HG03159 (cell line): Measurements from ENCODE around the gene LMNTD1.
"Not testable (repeated sequence)": the region's sequence is repeated elsewhere in the genome, so short reads cannot be mapped to it uniquely, and the experiment has no call there.

Experiments used
- ATAC-seq: cut with Tn5 transposase; IDR thresholded peaks from one replicate; pipeline ENCODE4 v1.9.1; 2021; ENCODE audit warnings: mild to moderate bottlenecking, moderate library complexity; ENCODE audit not compliant: unreplicated experiment

LMNTD1 gene

DNA sequence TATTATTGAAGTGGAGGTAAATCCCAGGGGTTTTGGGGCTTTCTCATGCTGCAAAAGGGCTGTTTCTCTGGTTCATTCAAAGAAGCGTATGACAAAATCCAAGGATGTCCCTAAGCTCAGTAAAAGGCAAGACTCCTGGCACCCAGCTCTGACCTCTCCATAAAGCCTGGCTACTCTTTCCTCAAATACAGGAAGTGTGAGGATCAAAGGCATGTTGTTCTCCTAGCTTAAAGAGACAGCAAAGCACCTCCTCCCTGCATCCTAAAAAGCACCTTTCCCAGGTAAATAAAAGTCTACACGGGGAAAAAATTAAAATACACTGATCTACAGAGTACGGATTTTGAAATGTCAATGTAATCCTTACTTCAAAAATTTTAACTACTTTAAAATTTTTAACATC is 118.6 kb downstream of the LMNTD1 start:
- ATAC-seq, result no peak

DNA sequence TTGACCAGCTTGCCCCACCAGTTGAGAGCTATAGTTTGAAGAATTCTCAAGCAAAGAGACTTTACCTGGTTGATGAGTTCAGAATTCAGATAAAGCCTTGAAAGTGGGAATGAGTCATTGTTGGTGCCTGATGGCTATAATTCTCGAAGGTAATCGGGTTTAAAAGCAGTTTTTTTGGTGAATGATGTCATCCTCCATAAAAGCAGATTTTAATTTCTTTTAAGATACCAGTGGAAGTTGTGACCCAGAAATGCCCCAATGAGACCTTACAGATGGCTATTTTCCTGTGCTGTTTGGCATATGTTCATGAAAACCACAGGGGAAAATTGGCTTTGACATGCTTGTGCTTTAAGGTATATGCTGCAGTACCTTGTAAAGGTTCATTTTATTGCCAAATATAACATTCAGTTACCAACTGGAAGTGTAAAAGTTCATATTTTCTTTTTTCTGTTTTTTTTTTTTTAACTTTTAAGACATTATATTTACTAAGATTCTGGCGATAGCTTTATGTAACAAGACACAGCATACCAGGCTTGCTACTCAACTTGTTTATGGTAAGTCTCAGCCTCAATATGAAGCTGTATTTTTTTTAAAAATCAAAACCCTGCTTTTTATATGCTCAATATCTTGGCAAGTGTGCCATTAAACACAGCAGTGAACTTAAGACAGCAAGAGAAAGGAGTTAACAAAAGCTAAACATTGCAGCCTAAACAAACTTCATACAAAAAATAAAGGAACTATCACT is 119.3 kb downstream of the LMNTD1 start:
- ATAC-seq, result no peak

DNA sequence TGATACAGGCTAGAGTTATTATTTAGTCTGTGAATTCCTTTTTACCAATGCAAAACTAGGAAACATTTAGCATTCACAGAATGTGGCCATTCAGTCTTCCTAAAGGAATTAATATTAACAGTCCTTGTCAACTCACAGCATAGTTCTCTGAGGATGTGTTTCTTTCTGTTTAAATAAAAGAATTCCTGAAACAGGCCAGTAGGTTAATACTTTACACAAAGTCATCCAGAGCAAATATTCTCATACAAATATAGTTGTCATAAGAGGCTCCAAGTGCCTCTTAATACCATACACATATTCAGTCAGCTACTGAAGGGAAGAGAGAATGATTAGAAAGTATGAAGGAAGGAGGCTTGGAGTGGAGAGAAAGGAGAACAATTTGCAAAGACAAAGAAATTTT is 120.1 kb downstream of the LMNTD1 start:
- ATAC-seq, result no peak

DNA sequence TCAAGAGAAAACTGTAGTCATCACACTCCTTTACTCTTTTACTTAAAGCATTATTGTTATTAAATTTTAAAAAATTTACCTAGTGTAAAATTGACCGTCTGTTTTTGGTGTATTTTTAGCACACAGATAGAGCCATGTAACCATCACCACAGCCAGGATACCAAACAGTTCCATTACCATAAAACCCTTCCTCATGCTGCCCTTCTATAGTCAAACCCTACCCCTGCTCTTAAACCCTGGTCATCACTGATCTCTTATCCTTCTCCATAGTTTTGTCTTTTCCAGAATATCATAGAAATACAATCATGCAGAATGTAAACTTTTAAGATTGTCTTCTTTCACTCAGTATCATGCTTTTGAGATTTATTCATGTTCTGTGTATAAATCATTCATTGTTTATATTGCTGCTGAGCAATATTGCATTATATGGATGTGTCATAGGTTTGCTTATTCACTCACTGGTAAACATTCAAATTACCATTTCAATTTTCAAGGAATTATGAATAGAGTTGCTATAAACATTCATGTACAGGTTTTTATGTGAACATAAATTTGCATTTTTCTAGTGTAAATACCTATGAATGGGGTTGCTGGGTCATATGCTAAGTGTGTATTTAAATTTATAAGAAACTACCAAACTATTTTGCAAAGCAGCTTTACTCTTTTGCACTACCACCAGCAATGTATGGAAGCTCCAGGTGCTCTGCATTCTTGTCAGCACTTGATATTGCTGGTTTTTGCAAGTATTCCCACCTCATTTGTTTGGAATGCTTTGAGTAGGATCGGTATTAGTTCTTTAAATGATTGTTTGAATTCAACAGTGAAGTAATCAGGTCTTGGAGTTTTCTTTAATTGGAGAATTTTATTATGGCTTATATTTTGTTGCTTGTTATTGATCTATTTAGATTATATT is 125.5 kb downstream of the LMNTD1 start:
- no peak for ATAC-seq

DNA sequence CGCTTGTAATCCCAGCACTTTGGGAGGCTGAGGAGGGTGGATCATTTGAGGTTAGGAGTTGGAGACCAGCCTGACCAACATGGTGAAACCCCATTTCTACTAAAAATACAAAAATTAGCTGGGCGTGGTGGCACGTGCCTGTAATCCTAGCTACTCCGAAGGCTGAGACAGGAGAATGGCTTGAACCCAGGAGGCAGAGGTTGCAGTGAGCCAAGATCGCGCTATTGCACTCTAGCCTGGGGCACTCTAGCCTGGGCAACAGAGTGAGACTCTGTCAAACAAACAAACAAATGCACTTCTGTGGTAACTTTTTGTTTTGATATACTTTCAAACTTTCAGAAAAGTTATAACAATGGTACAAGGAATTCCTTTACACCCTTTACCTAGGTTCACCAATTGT is 126.3 kb downstream of the LMNTD1 start:
- not testable (repeated sequence) for ATAC-seq
